ENCODE measurements around the gene CLIP2. TPM values are rescaled to one million over a fixed set of nuclear protein-coding genes. Genes with fewer than 3 reads are reported as not detected.
"Not testable (repeated sequence)": the region's sequence is repeated elsewhere in the genome, so short reads cannot be mapped to it uniquely, and the experiment has no call there.

Gene CLIP2
- total RNA-seq, 1 donor from 2014 or later = 26.5 TPM

GRCh38 chr7:74407958-74408357 is 118.8 kb downstream of the CLIP2 start:
- Mint-ChIP-seq H3K27ac (ENCODE audit: unreplicated experiment) (no peak overlapping the region), H3K36me3 (ENCODE audit: low read depth) (no peaks in the 10 kb centered on the region), H3K9me3 (no peaks in the 10 kb centered on the region), H3K4me1 (no peaks in the 10 kb centered on the region), H3K27me3 (ENCODE audit: low read depth) (no peaks in the 10 kb centered on the region), H3K4me3 (no peak overlapping the region)
- no peak for DNase-seq (ENCODE audit: low read depth, low spot score)
- no peak for TF ChIP-seq CTCF (conservative IDR thresholded peaks at IDR 0.05)

- no peak overlapping the region for H3K4me3 Mint-ChIP-seq
- no peaks in the 10 kb centered on the region for H3K4me1 Mint-ChIP-seq
- H3K27ac Mint-ChIP-seq (ENCODE audit: unreplicated experiment) = no peak overlapping the region
- TF ChIP-seq CTCF (conservative IDR thresholded peaks at IDR 0.05) = no peak
- H3K36me3 Mint-ChIP-seq (ENCODE audit: low read depth) = no peaks in the 10 kb centered on the region
- H3K9me3 Mint-ChIP-seq = no peaks in the 10 kb centered on the region
- no peak for DNase-seq (ENCODE audit: low read depth, low spot score)
- H3K27me3 Mint-ChIP-seq (ENCODE audit: low read depth) = no peaks in the 10 kb centered on the region
These were observed 120.4 kb downstream of the CLIP2 start for GRCh38 chr7:74409571-74409970.

GRCh38 chr7:74410772-74411171 is 121.6 kb downstream of the CLIP2 start:
- DNase-seq (ENCODE audit: low read depth, low spot score) = no peak
- Mint-ChIP-seq H3K27ac (ENCODE audit: unreplicated experiment) (no peak overlapping the region), H3K4me3 (no peak overlapping the region), H3K36me3 (ENCODE audit: low read depth) (no peaks in the 10 kb centered on the region), H3K4me1 (no peaks in the 10 kb centered on the region), H3K27me3 (ENCODE audit: low read depth) (no peaks in the 10 kb centered on the region), H3K9me3 (no peaks in the 10 kb centered on the region)
- TF ChIP-seq CTCF (conservative IDR thresholded peaks at IDR 0.05) = no peak

- H3K27ac Mint-ChIP-seq (ENCODE audit: unreplicated experiment); H3K9me3 Mint-ChIP-seq; H3K4me1 Mint-ChIP-seq; DNase-seq (ENCODE audit: low read depth, low spot score); H3K27me3 Mint-ChIP-seq (ENCODE audit: low read depth); H3K4me3 Mint-ChIP-seq; H3K36me3 Mint-ChIP-seq (ENCODE audit: low read depth): not testable (repeated sequence)
These were observed 122.4 kb downstream of the CLIP2 start for GRCh38 chr7:74411571-74411970.

- TF ChIP-seq CTCF (conservative IDR thresholded peaks at IDR 0.05) = no peak
- Mint-ChIP-seq H3K4me1 (no peaks in the 10 kb centered on the region), H3K4me3 (no peak overlapping the region), H3K27ac (ENCODE audit: unreplicated experiment) (no peak overlapping the region), H3K27me3 (ENCODE audit: low read depth) (no peaks in the 10 kb centered on the region), H3K36me3 (ENCODE audit: low read depth) (no peaks in the 10 kb centered on the region), H3K9me3 (no peaks in the 10 kb centered on the region)
- DNase-seq (ENCODE audit: low read depth, low spot score) = no peak
These were observed 122.8 kb downstream of the CLIP2 start for GRCh38 chr7:74412056-74412455.

GRCh38 chr7:74412603-74413002 is 123.4 kb downstream of the CLIP2 start:
- TF ChIP-seq CTCF (conservative IDR thresholded peaks at IDR 0.05) = no peak
- no peak for DNase-seq (ENCODE audit: low read depth, low spot score)
- H3K9me3 Mint-ChIP-seq = no peaks in the 10 kb centered on the region
- H3K27ac Mint-ChIP-seq (ENCODE audit: unreplicated experiment) = no peak overlapping the region
- H3K36me3 Mint-ChIP-seq (ENCODE audit: low read depth) = no peaks in the 10 kb centered on the region
- H3K4me1 Mint-ChIP-seq = no peaks in the 10 kb centered on the region
- no peak overlapping the region for H3K4me3 Mint-ChIP-seq
- H3K27me3 Mint-ChIP-seq (ENCODE audit: low read depth) = no peaks in the 10 kb centered on the region

- not testable (repeated sequence) for H3K27me3 Mint-ChIP-seq (ENCODE audit: low read depth); H3K36me3 Mint-ChIP-seq (ENCODE audit: low read depth); H3K27ac Mint-ChIP-seq (ENCODE audit: unreplicated experiment); H3K4me1 Mint-ChIP-seq; H3K9me3 Mint-ChIP-seq; H3K4me3 Mint-ChIP-seq; DNase-seq (ENCODE audit: low read depth, low spot score)
These were observed 125.6 kb downstream of the CLIP2 start for GRCh38 chr7:74414595-74415333.
